B cell (primary cell): ENCODE results near the gene PRKAA2. TPM values are rescaled to one million over a fixed set of nuclear protein-coding genes. Genes with fewer than 3 reads are reported as not detected.

ENCODE experiments used
- ATAC-seq: fragments of 200-7000 bp; cut with Tn5 transposase; one replicate; pipeline ENCODE4 v1.10.0; 2021; ENCODE audit warnings: low read depth, mild to moderate bottlenecking, moderate number of reproducible peaks, moderate library complexity
- CTCF ChIA-PET: fragments of 350-600 bp; sonication (Branson Sonifier 250); formaldehyde crosslinking; loops from one replicate; lab custom pipeline; 2021; ENCODE audit warnings: antibody characterized with exemption, inconsistent platforms; lab: Charles Lee
- POLR2A ChIA-PET: fragments of 350-600 bp; sonication (Branson Sonifier 250); formaldehyde crosslinking; loops from one replicate; lab custom pipeline; 2021; ENCODE audit warnings: antibody characterized with exemption; lab: Charles Lee
- DNase-seq: peaks from one replicate; pipeline ENCODE4 v3.0.0; 2013
- H2AFZ ChIP-seq: 2 replicates; pipeline ENCODE4 v1.6.1; 2012; ENCODE audit warnings: mild to moderate bottlenecking, low read depth, low read length; ENCODE audit not compliant: insufficient read depth, poor library complexity, severe bottlenecking
- H3K27ac ChIP-seq, 2 donors: 1 replicate in 1 of 2; 2 replicates in 1 of 2; pipeline ENCODE4 v1.5.1; 2012 to 2013; ENCODE audit warnings: low read length in 2 of 2, mild to moderate bottlenecking in 2 of 2, moderate library complexity in 1 of 2
- H3K27me3 ChIP-seq, 4 experiments: fragments of 200-600 bp in 1 of 4; sonication (generic) in 1 of 4; replicated peaks in 1 of 4; 1 replicate in 2 of 4; 2 replicates in 2 of 4; pipeline versions ENCODE4 v1.6.1 to v1.7.0; 2013 to 2016; ENCODE audit warnings: low read length in 3 of 4, mild to moderate bottlenecking in 2 of 4, mixed read lengths in 1 of 4, moderate library complexity in 1 of 4; ENCODE audit not compliant: insufficient read depth in 4 of 4, control insufficient read depth in 3 of 4; ENCODE audit errors: control extremely low read depth in 1 of 4
- H3K36me3 ChIP-seq, 2 experiments: replicated peaks in 1 of 2; 1 replicate in 1 of 2; 2 replicates in 1 of 2; pipeline versions ENCODE4 v1.6.1 to v1.7.1; 2013; ENCODE audit warnings: low read length in 1 of 2; ENCODE audit not compliant: insufficient read depth in 2 of 2, control insufficient read depth in 1 of 2; ENCODE audit errors: control extremely low read depth in 1 of 2, extremely low read depth in 1 of 2
- H3K4me1 ChIP-seq, 2 donors: fragments of 200-600 bp in 1 of 2; sonication (generic) in 1 of 2; 1 replicate in 1 of 2; 2 replicates in 1 of 2; pipeline versions ENCODE4 v1.5.1 to v1.6.1; 2013 to 2017; ENCODE audit warnings: low read length in 2 of 2; ENCODE audit not compliant: control insufficient read depth in 2 of 2, insufficient read depth in 2 of 2
- H3K4me2 ChIP-seq: replicated peaks from 2 replicates; pipeline ENCODE3; 2012; ENCODE audit warnings: mild to moderate bottlenecking, low read depth, low read length; ENCODE audit not compliant: poor library complexity, severe bottlenecking
- H3K4me3 ChIP-seq, 5 experiments: fragments of 200-600 bp in 1 of 5; sonication (generic) in 1 of 5; 1 replicate in 3 of 5; 2 replicates in 2 of 5; pipeline versions ENCODE4 v1.5.1 to v1.7.0; 2011 to 2016; ENCODE audit warnings: low read length in 4 of 5, mild to moderate bottlenecking in 4 of 5, low read depth in 2 of 5, control low read depth in 1 of 5, moderate library complexity in 1 of 5; ENCODE audit not compliant: insufficient read depth in 1 of 5; ENCODE audit errors: control extremely low read depth in 1 of 5, extremely low read depth in 1 of 5
- H3K79me2 ChIP-seq: fragments of 200-600 bp; sonication (generic); one replicate; pipeline ENCODE4 v1.6.0; 2016; ENCODE audit warnings: low read length; ENCODE audit not compliant: control insufficient read depth, insufficient read depth
- H3K9ac ChIP-seq: fragments of 200-600 bp; sonication (generic); 2 replicates; pipeline ENCODE4 v1.6.1; 2017; ENCODE audit warnings: mild to moderate bottlenecking, low read length, moderate library complexity
- H3K9me3 ChIP-seq, 3 donors: one replicate each; pipeline versions ENCODE4 v1.6.1 to v1.7.1; 2013; ENCODE audit warnings: low read length in 2 of 3; ENCODE audit not compliant: control insufficient read depth in 2 of 3, insufficient read depth in 1 of 3; ENCODE audit errors: control extremely low read depth in 1 of 3
- H4K20me1 ChIP-seq: 2 replicates; pipeline ENCODE4 v1.6.0; 2012; ENCODE audit warnings: mild to moderate bottlenecking, low read length; ENCODE audit not compliant: insufficient read depth, control insufficient read depth, poor library complexity, severe bottlenecking
- H3K27ac Mint-ChIP-seq: one replicate; pipeline ENCODE4 v1.8.0; 2021; ENCODE audit warnings: mixed read lengths
- H3K27me3 Mint-ChIP-seq: one replicate; pipeline ENCODE4 v1.8.0; 2021; ENCODE audit warnings: mixed read lengths
- H3K4me1 Mint-ChIP-seq: one replicate; pipeline ENCODE4 v1.8.0; 2021; ENCODE audit warnings: mixed read lengths
- H3K4me3 Mint-ChIP-seq: one replicate; pipeline ENCODE4 v1.8.0; 2021; ENCODE audit warnings: mixed read lengths
- H3K9me3 Mint-ChIP-seq: one replicate; pipeline ENCODE4 v1.8.0; 2022; ENCODE audit warnings: mixed read lengths; ENCODE audit not compliant: insufficient read depth
- EZH2 ChIP-seq: IDR thresholded peaks from 2 replicates; pipeline ENCODE4 v1.6.1; 2012; ENCODE audit warnings: borderline replicate concordance, low read depth, mild to moderate bottlenecking, moderate library complexity, low read length; ENCODE audit not compliant: insufficient read depth, poor library complexity, severe bottlenecking
- WGBS: methylation state at CpG from one replicate; pipeline ENCODE4 v1.1.5; 2013; ENCODE audit warnings: missing lambda C conversion rate; ENCODE audit not compliant: insufficient coverage; 5-methylcytosine and 5-hydroxymethylcytosine counted together
- intact Hi-C: fragments of 100-400 bp; cut with micrococcal nuclease; formaldehyde crosslinking; loops from one replicate; pipeline ENCODE4 v1.10.0; 2022
- polyA plus RNA-seq: library from polyadenylated mRNA; depleted of rRNA; stranded (reverse); fragments of >200 nt; gene quantifications from 2 replicates; pipeline ENCODE4 v1.2.3, GENCODE V29; 2012
- total RNA-seq, 2 donors: library from RNA; stranded (reverse); fragments of 120-200 nt in 1 of 2; gene quantifications; 1 replicate in 1 of 2; 2 replicates in 1 of 2; pipeline versions ENCODE4 v1.2.3 to v1.2.4, GENCODE V29; 2013 to 2022
- TF ChIP-seq, protein P1 (sequence below): fragments of 200-600 bp; IDR thresholded peaks from one replicate; pipeline ENCODE4 v1.8.0; 2022; ENCODE audit warnings: antibody characterized with exemption, mild to moderate bottlenecking

The PRKAA2 gene
- total and polyA plus RNA-seq, 2 donors (not counting 1 experiment from before 2014, with no cell fraction given): not detected

DNA sequence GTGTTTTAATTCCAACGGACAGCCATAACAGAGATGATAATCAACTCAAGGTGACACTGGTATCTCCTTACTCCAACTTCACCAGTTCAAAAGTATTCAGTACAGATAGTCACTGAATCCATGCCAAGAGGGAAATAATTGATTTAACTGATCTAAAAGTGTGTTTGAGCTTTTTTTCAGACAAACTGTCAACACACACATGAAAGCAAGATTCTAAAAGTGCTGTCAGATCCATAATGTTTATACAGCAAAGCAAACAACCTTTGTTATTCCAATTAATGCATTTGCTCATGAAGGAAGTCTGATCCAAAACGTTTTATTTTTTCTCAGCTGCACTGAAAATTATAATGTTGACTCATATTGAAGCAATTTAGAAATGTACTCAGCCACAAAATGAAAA, 5.9 kb upstream of the PRKAA2 start:
- intact Hi-C loops: no loop called here
- Histone ChIP-seq H3K4me3 (no peak overlapping the region), H3K27ac (no peak overlapping the region), H3K9me3 (no peaks in the 10 kb centered on the region), H2AFZ (no peak overlapping the region), H3K27me3 (peaks cover 0 to 6% (median under 1%) of the 10 kb centered on the region in 4 experiments), H3K79me2 (no peaks in the 10 kb centered on the region), H4K20me1 (no peaks in the 10 kb centered on the region), H3K9ac (no peak overlapping the region), H3K4me2 (no peak overlapping the region), H3K4me1 (peaks cover under 1 to 1% of the 10 kb centered on the region in 2 donors), H3K36me3 (no peaks in the 10 kb centered on the region)
- no peak for ATAC-seq
- peaks cover 18% of the 10 kb centered on the region for H3K27me3 Mint-ChIP-seq
- TF ChIP-seq, protein P1, sequence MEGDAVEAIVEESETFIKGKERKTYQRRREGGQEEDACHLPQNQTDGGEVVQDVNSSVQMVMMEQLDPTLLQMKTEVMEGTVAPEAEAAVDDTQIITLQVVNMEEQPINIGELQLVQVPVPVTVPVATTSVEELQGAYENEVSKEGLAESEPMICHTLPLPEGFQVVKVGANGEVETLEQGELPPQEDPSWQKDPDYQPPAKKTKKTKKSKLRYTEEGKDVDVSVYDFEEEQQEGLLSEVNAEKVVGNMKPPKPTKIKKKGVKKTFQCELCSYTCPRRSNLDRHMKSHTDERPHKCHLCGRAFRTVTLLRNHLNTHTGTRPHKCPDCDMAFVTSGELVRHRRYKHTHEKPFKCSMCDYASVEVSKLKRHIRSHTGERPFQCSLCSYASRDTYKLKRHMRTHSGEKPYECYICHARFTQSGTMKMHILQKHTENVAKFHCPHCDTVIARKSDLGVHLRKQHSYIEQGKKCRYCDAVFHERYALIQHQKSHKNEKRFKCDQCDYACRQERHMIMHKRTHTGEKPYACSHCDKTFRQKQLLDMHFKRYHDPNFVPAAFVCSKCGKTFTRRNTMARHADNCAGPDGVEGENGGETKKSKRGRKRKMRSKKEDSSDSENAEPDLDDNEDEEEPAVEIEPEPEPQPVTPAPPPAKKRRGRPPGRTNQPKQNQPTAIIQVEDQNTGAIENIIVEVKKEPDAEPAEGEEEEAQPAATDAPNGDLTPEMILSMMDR: no peak
- no peak for TF ChIP-seq EZH2
- POLR2A ChIA-PET: no interaction called here
- no peak overlapping the region for H3K27ac Mint-ChIP-seq
- CTCF ChIA-PET: no interaction called here
- WGBS: no CpG with 5 or more reads among the region's 2 CpGs
- no peak for DNase-seq
- H3K4me1 Mint-ChIP-seq: peaks cover 4% of the 10 kb centered on the region
- no peaks in the 10 kb centered on the region for H3K9me3 Mint-ChIP-seq
- H3K4me3 Mint-ChIP-seq: no peak overlapping the region

DNA sequence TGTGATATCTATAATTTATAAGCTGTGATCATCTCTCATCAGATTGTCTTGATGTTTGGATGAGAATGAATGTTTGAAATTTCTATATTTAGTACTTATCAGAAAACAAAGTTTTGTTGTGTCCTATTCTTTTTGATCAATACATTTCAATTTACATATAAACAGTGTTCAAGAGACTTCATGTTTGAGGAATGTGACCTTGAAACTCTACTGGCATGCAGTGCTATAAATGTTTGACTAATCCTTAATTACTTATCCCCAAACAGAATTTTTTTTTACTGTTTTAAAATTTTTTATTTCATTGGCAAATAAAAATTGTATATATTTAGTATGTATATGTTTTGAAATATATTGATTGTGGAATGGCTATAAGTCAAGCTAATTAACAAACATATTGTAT, 1.5 kb upstream of the PRKAA2 start:
- Mint-ChIP-seq H3K9me3 (no peaks in the 10 kb centered on the region), H3K4me3 (peak overlapping the region; percentile 63), H3K4me1 (peaks cover 20% of the 10 kb centered on the region), H3K27ac (no peak overlapping the region), H3K27me3 (peaks cover 48% of the 10 kb centered on the region)
- H3K79me2 ChIP-seq: no peaks in the 10 kb centered on the region
- intact Hi-C loops: no loop called here
- POLR2A ChIA-PET: no interaction called here
- no peak overlapping the region for H3K9ac ChIP-seq
- H3K27me3 ChIP-seq: peaks cover 0 to 27% (median 15%) of the 10 kb centered on the region in 4 experiments
- no peaks in the 10 kb centered on the region for H4K20me1 ChIP-seq
- ATAC-seq (no peak), DNase-seq (no peak)
- H2AFZ ChIP-seq: no peak overlapping the region
- no peak overlapping the region for H3K27ac ChIP-seq
- no peaks in the 10 kb centered on the region for H3K36me3 ChIP-seq
- H3K9me3 ChIP-seq: peaks cover 0 to 3% (median 2%) of the 10 kb centered on the region in 3 donors
- CTCF ChIA-PET: no interaction called here
- H3K4me1 ChIP-seq: peaks cover 12 to 14% of the 10 kb centered on the region in 2 donors
- no peak overlapping the region for H3K4me2 ChIP-seq
- TF ChIP-seq, protein P1: no peak
- no peak for TF ChIP-seq EZH2
- H3K4me3 ChIP-seq: no peak overlapping the region
